ENCODE measurements around the gene SSC5D.

DNA sequence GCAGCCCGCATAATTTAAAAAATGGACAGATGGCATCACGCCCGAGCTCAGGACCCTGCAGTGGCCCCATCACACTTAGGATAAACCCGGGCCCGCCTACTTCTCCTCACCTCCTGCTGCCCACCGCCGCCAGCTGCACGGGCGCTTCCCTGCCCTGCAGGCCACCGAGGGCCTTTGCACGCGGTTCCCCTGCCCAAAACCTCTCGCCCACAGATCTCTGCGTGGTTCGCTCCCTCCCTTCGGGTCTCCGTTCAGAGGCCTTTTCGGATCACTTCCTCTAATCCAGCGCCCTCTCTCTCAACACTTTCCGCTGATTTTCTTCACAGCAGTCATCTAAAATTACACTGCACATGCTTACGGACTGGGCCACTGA is 46.9 kb upstream of the SSC5D start:
- TF ChIP-seq EZH2 (IDR thresholded peaks at IDR 0.05; ENCODE audit: insufficient read depth, poor library complexity, severe bottlenecking) = no peak
- TF ChIP-seq EZH2phosphoT487 (IDR thresholded peaks at IDR 0.05; ENCODE audit: insufficient read depth, low read depth) = no peak; the same call in 1 of the 2 replicates

Measured in GM23248 (cell line).